Lower leg skin (tissue), 4 donors: ENCODE data around the gene PDGFD. TPM values are rescaled to one million over a fixed set of nuclear protein-coding genes. Genes with fewer than 3 reads are reported as not detected.

Source experiments
- DNase-seq, 2 donors: peaks; one replicate each; pipeline ENCODE4 v3.0.0-alpha.2; 2019; ENCODE audit warnings: low spot score in 2 of 2
- H3K4me3 ChIP-seq: fragments of 200-600 bp; sonication (generic); 2 replicates; pipeline ENCODE4 v1.5.1; 2017; ENCODE audit warnings: mild to moderate bottlenecking, low read depth; ENCODE audit not compliant: poor library complexity, severe bottlenecking
- POLR2A ChIP-seq, 2 donors: fragments of 450-650 bp; IDR thresholded peaks; one replicate each; pipeline ENCODE4 v1.6.1; 2016 to 2017; ENCODE audit warnings: antibody characterized with exemption in 2 of 2, mild to moderate bottlenecking in 1 of 2, moderate library complexity in 1 of 2
- WGBS, 2 donors: methylation state at CpG; one replicate each; pipeline ENCODE4 v1.1.5; 2018; 5-methylcytosine and 5-hydroxymethylcytosine counted together
- intact Hi-C: fragments of 100-400 bp; cut with DNase I; formaldehyde crosslinking; loops from one replicate; pipeline ENCODE4 v1.15.0; 2023; ENCODE audit warnings: low total_unique reads
- total RNA-seq, 4 donors: library from RNA; depleted of rRNA; stranded (reverse); fragments of >200 nt; gene quantifications; one replicate each; pipeline ENCODE4 v1.1.0, GENCODE V29; 2016
- TF ChIP-seq, protein P1 (sequence below), 3 donors: fragments of 450-650 bp; IDR thresholded peaks; one replicate each; pipeline ENCODE4 v1.5.1; 2016; ENCODE audit warnings: antibody characterized with exemption in 3 of 3, mild to moderate bottlenecking in 3 of 3, moderate library complexity in 2 of 3

Gene PDGFD
- total RNA-seq, 4 donors from 2014 or later, result 6.8 to 15.1 (median 10.5) TPM

DNA sequence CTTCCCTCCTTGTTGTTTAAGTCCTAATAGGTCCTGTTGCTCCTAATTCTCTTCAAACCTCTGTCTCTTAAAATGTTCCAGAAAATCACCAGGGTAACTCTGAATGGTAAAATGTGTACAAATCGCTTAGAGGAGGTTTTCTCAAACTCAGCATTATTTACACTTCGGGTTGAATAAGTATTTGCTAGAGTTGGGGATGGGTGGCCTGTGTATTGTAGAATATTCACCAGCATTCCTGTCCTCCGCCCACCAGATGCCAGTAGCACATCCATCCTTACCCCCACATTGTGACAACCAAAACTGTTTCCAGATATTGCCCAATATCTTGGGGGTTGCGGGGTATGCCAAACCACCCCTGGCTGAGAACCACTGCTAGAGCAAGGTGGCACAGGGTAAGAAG lies 191.9 kb downstream of the PDGFD start:
- TF ChIP-seq POLR2A (IDR thresholded peaks at IDR 0.05), result no peak
- TF ChIP-seq, protein P1, sequence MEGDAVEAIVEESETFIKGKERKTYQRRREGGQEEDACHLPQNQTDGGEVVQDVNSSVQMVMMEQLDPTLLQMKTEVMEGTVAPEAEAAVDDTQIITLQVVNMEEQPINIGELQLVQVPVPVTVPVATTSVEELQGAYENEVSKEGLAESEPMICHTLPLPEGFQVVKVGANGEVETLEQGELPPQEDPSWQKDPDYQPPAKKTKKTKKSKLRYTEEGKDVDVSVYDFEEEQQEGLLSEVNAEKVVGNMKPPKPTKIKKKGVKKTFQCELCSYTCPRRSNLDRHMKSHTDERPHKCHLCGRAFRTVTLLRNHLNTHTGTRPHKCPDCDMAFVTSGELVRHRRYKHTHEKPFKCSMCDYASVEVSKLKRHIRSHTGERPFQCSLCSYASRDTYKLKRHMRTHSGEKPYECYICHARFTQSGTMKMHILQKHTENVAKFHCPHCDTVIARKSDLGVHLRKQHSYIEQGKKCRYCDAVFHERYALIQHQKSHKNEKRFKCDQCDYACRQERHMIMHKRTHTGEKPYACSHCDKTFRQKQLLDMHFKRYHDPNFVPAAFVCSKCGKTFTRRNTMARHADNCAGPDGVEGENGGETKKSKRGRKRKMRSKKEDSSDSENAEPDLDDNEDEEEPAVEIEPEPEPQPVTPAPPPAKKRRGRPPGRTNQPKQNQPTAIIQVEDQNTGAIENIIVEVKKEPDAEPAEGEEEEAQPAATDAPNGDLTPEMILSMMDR (IDR thresholded peaks at IDR 0.05), result no peak
- intact Hi-C loops, result no loop called here
- 89 to 91% methylated on average over 4 of the region's 4 CpGs for WGBS, 2 donors
- DNase-seq, result no peak
- H3K4me3 ChIP-seq, result no peak overlapping the region

DNA sequence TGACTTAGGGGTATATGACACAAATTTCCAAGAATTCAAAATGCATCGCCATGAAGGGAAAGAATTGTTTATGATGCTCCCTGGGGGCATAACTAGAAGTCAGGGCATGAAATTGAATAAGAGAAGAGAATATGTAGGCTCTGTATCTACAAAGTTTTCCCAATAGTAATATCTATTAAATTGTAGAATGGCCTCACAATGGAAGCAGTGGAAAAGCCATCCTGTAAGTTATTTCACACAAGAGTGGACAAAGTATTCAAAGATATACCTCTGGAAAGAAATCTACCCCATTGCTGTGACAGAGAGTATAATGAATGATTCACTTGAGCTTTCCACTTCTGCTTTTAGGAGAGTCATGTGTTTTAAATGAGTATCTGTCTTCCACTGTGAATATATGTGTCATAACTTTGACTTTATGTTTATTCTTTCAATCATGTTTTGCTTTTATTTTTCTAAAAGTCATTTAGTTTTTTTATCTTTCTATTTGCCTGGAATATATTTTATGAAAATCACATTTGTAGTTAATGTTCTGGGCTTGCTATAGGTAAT lies 193.2 kb downstream of the PDGFD start:
- H3K4me3 ChIP-seq, result no peak overlapping the region
- intact Hi-C loops, result no loop called here
- DNase-seq, result no peak
- no peak for TF ChIP-seq POLR2A (IDR thresholded peaks at IDR 0.05)
- TF ChIP-seq, protein P1 (IDR thresholded peaks at IDR 0.05), result no peak
- 64 to 66% methylated on average over 1 of the region's 1 CpG for WGBS, 2 donors

DNA sequence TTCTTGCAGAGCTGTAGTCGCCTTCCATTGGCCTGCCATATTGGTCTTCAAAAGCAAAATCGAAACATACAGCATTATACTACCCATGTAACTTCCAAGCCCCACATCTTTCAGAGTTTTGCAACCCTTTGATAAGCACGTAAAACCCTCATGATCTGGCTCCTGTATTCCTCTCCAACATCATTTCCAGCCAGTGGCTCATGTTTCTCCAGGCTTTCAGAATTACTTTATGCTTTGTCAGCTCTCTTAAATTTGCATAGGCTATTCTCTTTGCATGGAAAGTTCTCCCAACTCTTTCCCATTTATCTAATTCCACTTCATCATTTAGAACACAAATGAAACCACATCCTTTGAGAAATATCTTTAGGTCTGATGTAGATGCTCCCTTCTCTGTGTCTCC lies 195.3 kb downstream of the PDGFD start:
- no peak for TF ChIP-seq POLR2A (IDR thresholded peaks at IDR 0.05)
- TF ChIP-seq, protein P1 (IDR thresholded peaks at IDR 0.05), result no peak
- no peak for DNase-seq
- intact Hi-C loops, result no loop called here
- 85 to 93% methylated on average over 3 of the region's 3 CpGs for WGBS, 2 donors
- no peak overlapping the region for H3K4me3 ChIP-seq

DNA sequence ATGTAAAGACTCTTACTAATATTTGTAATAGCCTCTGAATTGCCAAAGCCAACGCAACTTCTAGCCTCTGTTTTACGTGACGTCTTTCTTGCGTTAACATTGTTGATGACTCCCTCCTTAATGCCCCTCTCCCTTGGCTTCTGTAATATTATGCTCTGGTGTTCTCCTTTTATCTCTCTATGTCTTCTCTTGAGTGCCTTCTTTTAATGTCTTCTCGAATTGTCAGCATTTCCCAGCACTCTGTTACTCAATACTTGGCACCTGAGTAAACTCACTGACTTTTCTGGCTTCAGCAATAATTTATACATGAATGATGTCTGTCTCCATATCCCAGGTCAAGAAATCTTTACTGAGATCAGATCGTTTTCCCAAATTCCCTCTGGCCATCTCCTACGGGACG lies 196.0 kb downstream of the PDGFD start:
- DNase-seq, result no peak
- WGBS, 2 donors, result 66 to 77% methylated on average over 8 of the region's 8 CpGs
- intact Hi-C loops, result no loop called here
- H3K4me3 ChIP-seq, result no peak overlapping the region
- TF ChIP-seq POLR2A (IDR thresholded peaks at IDR 0.05), result no peak
- TF ChIP-seq, protein P1 (IDR thresholded peaks at IDR 0.05), result no peak

DNA sequence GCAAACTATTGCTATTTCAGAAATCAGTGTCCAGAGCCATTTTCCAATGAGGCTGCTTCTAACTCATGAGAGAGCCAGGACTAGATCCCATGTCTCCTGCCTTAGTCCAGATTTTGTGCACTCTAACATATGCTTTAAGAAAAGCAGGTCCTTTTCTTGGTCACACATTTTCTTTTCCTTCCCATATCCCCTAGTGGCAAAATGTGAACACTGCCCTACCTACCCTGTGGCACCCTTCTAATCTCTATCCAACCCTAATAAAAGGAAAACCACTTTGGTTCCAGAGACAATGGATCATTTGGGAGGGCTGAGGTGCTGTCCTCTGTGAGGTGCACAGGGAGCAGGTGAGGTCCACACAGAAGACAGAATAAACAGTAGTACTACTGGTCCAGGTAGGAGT lies 199.6 kb downstream of the PDGFD start:
- TF ChIP-seq, protein P1 (IDR thresholded peaks at IDR 0.05), result no peak
- TF ChIP-seq POLR2A (IDR thresholded peaks at IDR 0.05), result no peak
- no peak for DNase-seq
- no peak overlapping the region for H3K4me3 ChIP-seq
- intact Hi-C loops, result no loop called here

DNA sequence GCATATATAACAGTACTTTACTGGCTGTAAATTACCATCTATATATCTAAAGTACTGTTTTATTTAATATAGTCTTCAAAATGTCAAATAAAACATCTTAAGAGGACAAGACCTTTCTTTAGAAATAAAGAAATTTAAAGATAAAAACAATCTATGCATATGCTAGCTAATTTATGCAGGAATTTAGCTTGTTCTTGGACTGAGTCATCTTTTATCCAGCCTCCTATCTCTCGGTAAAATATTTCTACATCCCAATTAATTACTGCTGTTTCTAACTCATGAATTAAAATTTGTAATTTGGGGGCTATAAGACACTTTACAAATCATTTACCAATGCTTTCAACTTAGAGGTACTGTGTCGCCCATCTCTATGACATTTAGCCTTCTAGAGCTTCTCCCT lies 200.3 kb downstream of the PDGFD start:
- DNase-seq, result no peak
- intact Hi-C loops, result no loop called here
- 70% methylated on average over 2 of the region's 2 CpGs for WGBS, 2 donors
- no peak overlapping the region for H3K4me3 ChIP-seq
- TF ChIP-seq, protein P1 (IDR thresholded peaks at IDR 0.05), result no peak
- no peak for TF ChIP-seq POLR2A (IDR thresholded peaks at IDR 0.05)
